GM12878 (cell line): ENCODE results near the gene PRDM16. TPM values are rescaled to one million over a fixed set of nuclear protein-coding genes. Genes with fewer than 3 reads are reported as not detected.

ENCODE experiments used
- ATAC-seq: fragments of 200-7000 bp; cut with Tn5 transposase; 3 replicates; pipeline ENCODE4 v1.9.1; 2020; ENCODE audit warnings: mild to moderate bottlenecking, moderate library complexity
- BruUV-seq: library from RNA; stranded (reverse); fragments of 400-500 nt; replicated peaks from 2 replicates; lab custom pipeline; 2021; lab: Mats Ljungman, UMichigan
- CTCF ChIA-PET: fragments of 300-600 bp; sonication (Branson Sonifier 250); formaldehyde crosslinking; extraction: SDS; loops from one replicate; lab custom pipeline; 2021; ENCODE audit warnings: inconsistent platforms; lab: Yijun Ruan, JAX
- POLR2A ChIA-PET: fragments of 350-600 bp; formaldehyde crosslinking; extraction: SDS; loops from one replicate; lab custom pipeline; 2021; ENCODE audit warnings: inconsistent platforms; lab: Charles Lee
- RAD21 ChIA-PET: fragments of 300-600 bp; sonication (Branson Sonifier 250); formaldehyde crosslinking; loops from one replicate; lab custom pipeline; 2023; ENCODE audit warnings: antibody characterized with exemption; ENCODE audit not compliant: unreplicated experiment; lab: Charles Lee
- SMC1A ChIA-PET: fragments of 300-600 bp; sonication (Branson Sonifier 250); formaldehyde crosslinking; loops from one replicate; lab custom pipeline; 2023; ENCODE audit not compliant: unreplicated experiment, uncharacterized antibody; lab: Charles Lee
- DNase-seq: peaks from one replicate; pipeline ENCODE4 v3.0.0-alpha.2; 2011; ENCODE audit warnings: low read depth, low spot score
- FAIRE-seq: peaks from 3 replicates; lab custom pipeline; 2011; peaks lifted over from hg19 to GRCh38; lab: Jason Lieb, UNC
- H2AFZ ChIP-seq: 2 replicates; pipeline ENCODE4 v1.6.0; 2011; ENCODE audit warnings: low read depth, low read length, control low read depth; ENCODE audit not compliant: control insufficient read depth
- H3K27ac ChIP-seq: 2 replicates; pipeline ENCODE4 v1.5.1; 2011; ENCODE audit warnings: control low read depth; ENCODE audit not compliant: control insufficient read depth, insufficient read depth
- H3K27me3 ChIP-seq, 2 experiments: replicated peaks in 1 of 2; 2 replicates each; pipeline versions ENCODE4 v1.6.0 to v1.6.1; 2011; ENCODE audit warnings: low read length in 1 of 2; ENCODE audit not compliant: control insufficient read depth in 2 of 2, insufficient read depth in 2 of 2
- H3K36me3 ChIP-seq, 2 experiments: 2 replicates each; pipeline ENCODE4 v1.5.1; 2011; ENCODE audit warnings: low read length in 1 of 2; ENCODE audit not compliant: control insufficient read depth in 2 of 2, insufficient read depth in 2 of 2
- H3K4me1 ChIP-seq: 2 replicates; pipeline ENCODE4 v1.6.1; 2011; ENCODE audit warnings: mild to moderate bottlenecking, low read length, moderate library complexity, mixed read lengths; ENCODE audit not compliant: control insufficient read depth, insufficient read depth
- H3K4me2 ChIP-seq: 2 replicates; pipeline ENCODE4 v1.6.0; 2011; ENCODE audit warnings: control low read depth; ENCODE audit not compliant: control insufficient read depth, insufficient read depth
- H3K4me3 ChIP-seq: fragments of 200-600 bp; sonication (generic); 2 replicates; pipeline ENCODE4 v1.5.1; 2016
- H3K79me2 ChIP-seq: 2 replicates; pipeline ENCODE4 v1.6.0; 2011; ENCODE audit warnings: low read length; ENCODE audit not compliant: control insufficient read depth, insufficient read depth
- H3K9ac ChIP-seq: 2 replicates; pipeline ENCODE4 v1.8.0; 2011; ENCODE audit warnings: low read length, control low read depth, mixed read lengths; ENCODE audit not compliant: control insufficient read depth, insufficient read depth
- H3K9me3 ChIP-seq: replicated peaks from 3 replicates; pipeline ENCODE4 v1.5.1; 2011; ENCODE audit warnings: mild to moderate bottlenecking, low read length; ENCODE audit not compliant: control insufficient read depth, insufficient read depth
- H4K20me1 ChIP-seq: 2 replicates; pipeline ENCODE4 v1.6.0; 2011; ENCODE audit not compliant: control insufficient read depth, insufficient read depth
- CREM ChIP-seq: IDR thresholded peaks from 2 replicates; pipeline ENCODE4 v1.6.1; 2014; ENCODE audit warnings: antibody characterized with exemption, low read depth
- WGBS: methylation state at CpG from one replicate; pipeline ENCODE4 v1.1.6; 2016; ENCODE audit warnings: low lambda C conversion rate; ENCODE audit not compliant: insufficient replicate concordance, insufficient coverage; ENCODE audit errors: missing lambda C conversion rate; 5-methylcytosine and 5-hydroxymethylcytosine counted together
- in situ Hi-C: fragments of 300-500 bp; cut with MboI; formaldehyde crosslinking; loops from 9 replicates; pipeline ENCODE4 v1.14.3; 2018; ENCODE audit warnings: mixed read lengths
- intact Hi-C: fragments of 100-400 bp; cut with micrococcal nuclease; formaldehyde crosslinking; loops from one replicate; pipeline ENCODE4 v1.14.2; 2022; ENCODE audit not compliant: unreplicated experiment
- polyA plus RNA-seq, 11 experiments: library from polyadenylated mRNA; depleted of rRNA in 4 of 11; unstranded in 6 of 11; stranded (reverse) in 5 of 11; fragments of >200 nt; fragmentation: Nextera tagmentation in 4 of 11; fragmentation: Illumina TruSeq in 1 of 11; extraction: Ambion mirVana in 4 of 11; extraction: Trizol in 1 of 11; gene quantifications; 1 replicate in 1 of 11; 2 replicates in 10 of 11; pipeline versions ENCODE4 v1.2.1 to v1.2.3, GENCODE V29; 2011 to 2016; ENCODE audit warnings: inconsistent platforms in 2 of 11, missing spikeins in 2 of 11, low read depth in 1 of 11
- total RNA-seq, 4 experiments: library from RNA; depleted of rRNA in 3 of 4; stranded (reverse); fragments of >200 nt in 3 of 4; fragmentation: Illumina TruSeq in 1 of 4; extraction: Trizol in 1 of 4; gene quantifications; 2 replicates each; pipeline versions ENCODE4 v1.2.1 to v1.2.3, GENCODE V29; 2013 to 2021
- TF ChIP-seq, protein P1 (sequence below): fragments of 450-650 bp; IDR thresholded peaks from 2 replicates; pipeline ENCODE4 v1.6.1; 2018; ENCODE audit warnings: borderline replicate concordance, mild to moderate bottlenecking; ENCODE audit not compliant: partially characterized antibody
- TF ChIP-seq, protein P2 (sequence below): fragments of 450-650 bp; IDR thresholded peaks from 2 replicates; pipeline ENCODE4 v1.6.1; 2017; ENCODE audit warnings: antibody characterized with exemption, mild to moderate bottlenecking, moderate library complexity
- TF ChIP-seq, protein P3 (sequence below), 3 experiments: IDR thresholded peaks in 2 of 3; conservative IDR thresholded peaks in 1 of 3; 2 replicates each; pipeline ENCODE4 v1.5.1; 2011; ENCODE audit warnings: low read depth in 3 of 3, low read length in 3 of 3, mild to moderate bottlenecking in 3 of 3, control low read depth in 2 of 3, moderate library complexity in 2 of 3, inconsistent platforms in 1 of 3, mixed read lengths in 1 of 3; ENCODE audit not compliant: control insufficient read depth in 2 of 3, insufficient read depth in 1 of 3; ENCODE audit errors: extremely low read depth in 1 of 3

The PRDM16 gene
- total and polyA plus RNA-seq, 10 of the 15 experiments (the other 5 are each of a cell fraction or from before 2014, with no cell fraction given), result 0.03 TPM; not detected in 9

DNA sequence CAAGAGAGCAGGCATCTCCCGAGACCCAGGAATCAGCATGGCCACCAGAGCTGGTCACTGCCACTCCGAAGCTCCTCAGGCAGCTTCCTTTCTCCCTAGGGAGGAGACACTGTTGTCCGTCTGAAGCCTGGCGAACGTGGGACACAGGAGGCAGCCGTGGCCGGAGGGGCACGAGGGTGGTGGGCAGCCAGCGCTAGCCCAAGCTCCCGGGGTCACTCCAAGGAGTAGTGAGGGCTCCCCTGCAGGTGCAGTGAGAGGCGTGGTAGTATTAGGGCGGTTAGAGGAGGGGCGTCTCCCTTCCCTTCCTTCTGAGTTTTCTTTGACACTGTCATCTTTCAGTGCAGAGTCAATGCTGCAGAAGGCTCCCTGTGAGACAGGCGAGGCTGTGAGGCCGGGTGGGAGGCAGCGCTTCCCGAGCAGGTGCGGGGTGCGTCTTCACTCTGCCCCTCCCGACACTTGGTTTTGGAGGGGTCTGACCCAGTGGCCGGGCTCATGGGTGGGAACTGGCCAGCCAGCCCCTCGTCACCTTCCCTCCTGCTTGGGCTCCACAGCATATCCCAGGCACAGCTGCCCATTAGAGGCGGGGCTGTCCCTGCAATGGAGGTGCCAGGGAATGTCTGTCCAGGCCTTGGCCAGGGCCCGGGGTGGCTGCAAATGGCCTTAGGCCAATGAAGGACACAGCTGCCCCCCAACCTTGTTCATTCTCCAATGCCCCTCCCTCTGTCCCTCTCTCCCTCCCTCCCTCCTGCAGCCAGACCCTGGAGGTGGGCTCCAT is 213.8 kb downstream of the PRDM16 start (continued):
- no peak for TF ChIP-seq CREM
- TF ChIP-seq, protein P1, sequence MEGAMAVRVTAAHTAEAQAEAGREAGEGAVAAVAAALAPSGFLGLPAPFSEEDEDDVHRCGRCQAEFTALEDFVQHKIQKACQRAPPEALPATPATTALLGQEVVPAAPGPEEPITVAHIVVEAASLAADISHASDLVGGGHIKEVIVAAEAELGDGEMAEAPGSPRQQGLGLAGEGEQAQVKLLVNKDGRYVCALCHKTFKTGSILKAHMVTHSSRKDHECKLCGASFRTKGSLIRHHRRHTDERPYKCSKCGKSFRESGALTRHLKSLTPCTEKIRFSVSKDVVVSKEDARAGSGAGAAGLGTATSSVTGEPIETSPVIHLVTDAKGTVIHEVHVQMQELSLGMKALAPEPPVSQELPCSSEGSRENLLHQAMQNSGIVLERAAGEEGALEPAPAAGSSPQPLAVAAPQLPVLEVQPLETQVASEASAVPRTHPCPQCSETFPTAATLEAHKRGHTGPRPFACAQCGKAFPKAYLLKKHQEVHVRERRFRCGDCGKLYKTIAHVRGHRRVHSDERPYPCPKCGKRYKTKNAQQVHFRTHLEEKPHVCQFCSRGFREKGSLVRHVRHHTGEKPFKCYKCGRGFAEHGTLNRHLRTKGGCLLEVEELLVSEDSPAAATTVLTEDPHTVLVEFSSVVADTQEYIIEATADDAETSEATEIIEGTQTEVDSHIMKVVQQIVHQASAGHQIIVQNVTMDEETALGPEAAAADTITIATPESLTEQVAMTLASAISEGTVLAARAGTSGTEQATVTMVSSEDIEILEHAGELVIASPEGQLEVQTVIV, result no peak

DNA sequence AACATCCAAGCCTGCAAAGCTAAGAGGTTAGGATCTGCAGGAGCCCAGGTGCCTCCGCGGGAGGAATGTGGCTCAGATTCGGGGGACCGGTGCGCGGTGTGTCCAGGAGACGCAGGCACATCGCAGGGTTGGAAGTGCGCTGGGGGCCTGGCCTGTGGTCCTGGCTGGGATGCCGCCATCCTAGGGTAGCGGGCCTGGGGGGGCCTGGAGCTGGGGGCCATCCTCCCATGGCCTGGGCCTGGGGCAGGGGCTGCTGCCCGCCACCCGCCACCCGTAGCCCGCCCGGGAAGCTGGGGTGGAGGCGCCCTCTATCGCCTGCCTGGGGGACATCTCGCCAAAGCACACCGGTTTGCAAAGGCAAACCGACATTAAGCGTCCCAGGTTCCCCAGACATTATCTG is 214.8 kb downstream of the PRDM16 start:
- Histone ChIP-seq H2AFZ (no peak overlapping the region), H4K20me1 (no peaks in the 10 kb centered on the region), H3K9me3 (no peaks in the 10 kb centered on the region), H3K27ac (no peak overlapping the region), H3K4me3 (no peak overlapping the region), H3K27me3 (no peaks in the 10 kb centered on the region), H3K4me1 (no peaks in the 10 kb centered on the region), H3K36me3 (no peaks in the 10 kb centered on the region), H3K79me2 (no peaks in the 10 kb centered on the region), H3K9ac (no peak overlapping the region), H3K4me2 (no peak overlapping the region)
- ChIA-PET SMC1A (no interaction called here), CTCF (no interaction called here), RAD21 (no interaction called here), POLR2A (no interaction called here)
- in situ Hi-C loops (no loop called here), intact Hi-C loops (no loop called here)
- WGBS, result 37% methylated on average over 15 of the region's 22 CpGs
- no peak for FAIRE-seq
- DNase-seq, result no peak
- TF ChIP-seq, protein P2, sequence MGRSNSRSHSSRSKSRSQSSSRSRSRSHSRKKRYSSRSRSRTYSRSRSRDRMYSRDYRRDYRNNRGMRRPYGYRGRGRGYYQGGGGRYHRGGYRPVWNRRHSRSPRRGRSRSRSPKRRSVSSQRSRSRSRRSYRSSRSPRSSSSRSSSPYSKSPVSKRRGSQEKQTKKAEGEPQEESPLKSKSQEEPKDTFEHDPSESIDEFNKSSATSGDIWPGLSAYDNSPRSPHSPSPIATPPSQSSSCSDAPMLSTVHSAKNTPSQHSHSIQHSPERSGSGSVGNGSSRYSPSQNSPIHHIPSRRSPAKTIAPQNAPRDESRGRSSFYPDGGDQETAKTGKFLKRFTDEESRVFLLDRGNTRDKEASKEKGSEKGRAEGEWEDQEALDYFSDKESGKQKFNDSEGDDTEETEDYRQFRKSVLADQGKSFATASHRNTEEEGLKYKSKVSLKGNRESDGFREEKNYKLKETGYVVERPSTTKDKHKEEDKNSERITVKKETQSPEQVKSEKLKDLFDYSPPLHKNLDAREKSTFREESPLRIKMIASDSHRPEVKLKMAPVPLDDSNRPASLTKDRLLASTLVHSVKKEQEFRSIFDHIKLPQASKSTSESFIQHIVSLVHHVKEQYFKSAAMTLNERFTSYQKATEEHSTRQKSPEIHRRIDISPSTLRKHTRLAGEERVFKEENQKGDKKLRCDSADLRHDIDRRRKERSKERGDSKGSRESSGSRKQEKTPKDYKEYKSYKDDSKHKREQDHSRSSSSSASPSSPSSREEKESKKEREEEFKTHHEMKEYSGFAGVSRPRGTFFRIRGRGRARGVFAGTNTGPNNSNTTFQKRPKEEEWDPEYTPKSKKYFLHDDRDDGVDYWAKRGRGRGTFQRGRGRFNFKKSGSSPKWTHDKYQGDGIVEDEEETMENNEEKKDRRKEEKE, result no peak
- TF ChIP-seq, protein P3, sequence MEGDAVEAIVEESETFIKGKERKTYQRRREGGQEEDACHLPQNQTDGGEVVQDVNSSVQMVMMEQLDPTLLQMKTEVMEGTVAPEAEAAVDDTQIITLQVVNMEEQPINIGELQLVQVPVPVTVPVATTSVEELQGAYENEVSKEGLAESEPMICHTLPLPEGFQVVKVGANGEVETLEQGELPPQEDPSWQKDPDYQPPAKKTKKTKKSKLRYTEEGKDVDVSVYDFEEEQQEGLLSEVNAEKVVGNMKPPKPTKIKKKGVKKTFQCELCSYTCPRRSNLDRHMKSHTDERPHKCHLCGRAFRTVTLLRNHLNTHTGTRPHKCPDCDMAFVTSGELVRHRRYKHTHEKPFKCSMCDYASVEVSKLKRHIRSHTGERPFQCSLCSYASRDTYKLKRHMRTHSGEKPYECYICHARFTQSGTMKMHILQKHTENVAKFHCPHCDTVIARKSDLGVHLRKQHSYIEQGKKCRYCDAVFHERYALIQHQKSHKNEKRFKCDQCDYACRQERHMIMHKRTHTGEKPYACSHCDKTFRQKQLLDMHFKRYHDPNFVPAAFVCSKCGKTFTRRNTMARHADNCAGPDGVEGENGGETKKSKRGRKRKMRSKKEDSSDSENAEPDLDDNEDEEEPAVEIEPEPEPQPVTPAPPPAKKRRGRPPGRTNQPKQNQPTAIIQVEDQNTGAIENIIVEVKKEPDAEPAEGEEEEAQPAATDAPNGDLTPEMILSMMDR (IDR thresholded peaks at IDR 0.05 in 2 of 3, conservative IDR thresholded peaks at IDR 0.05 in 1 of 3; ENCODE audit: control insufficient read depth in 2 of 3, extremely low read depth in 1 of 3, insufficient read depth in 1 of 3, low read depth in 3 of 3, low read length in 3 of 3), result peak in 2 of 3 experiments; percentile 7 to 15; a peak in 2 of 6 replicates
- no TSS peak for BruUV-seq
- no peak for ATAC-seq
